GM18520 (cell line): ENCODE data around the gene ZNF649.
A peak's percentile ranks its signal among the peaks of the same experiment; 100 is the strongest.
"Not testable (repeated sequence)": the region's sequence is repeated elsewhere in the genome, so short reads cannot be mapped to it uniquely, and the experiment has no call there.

Experiments used
- ATAC-seq: cut with Tn5 transposase; IDR thresholded peaks from one replicate; pipeline ENCODE4 v1.9.1; 2021; ENCODE audit not compliant: unreplicated experiment

The ZNF649 gene

DNA sequence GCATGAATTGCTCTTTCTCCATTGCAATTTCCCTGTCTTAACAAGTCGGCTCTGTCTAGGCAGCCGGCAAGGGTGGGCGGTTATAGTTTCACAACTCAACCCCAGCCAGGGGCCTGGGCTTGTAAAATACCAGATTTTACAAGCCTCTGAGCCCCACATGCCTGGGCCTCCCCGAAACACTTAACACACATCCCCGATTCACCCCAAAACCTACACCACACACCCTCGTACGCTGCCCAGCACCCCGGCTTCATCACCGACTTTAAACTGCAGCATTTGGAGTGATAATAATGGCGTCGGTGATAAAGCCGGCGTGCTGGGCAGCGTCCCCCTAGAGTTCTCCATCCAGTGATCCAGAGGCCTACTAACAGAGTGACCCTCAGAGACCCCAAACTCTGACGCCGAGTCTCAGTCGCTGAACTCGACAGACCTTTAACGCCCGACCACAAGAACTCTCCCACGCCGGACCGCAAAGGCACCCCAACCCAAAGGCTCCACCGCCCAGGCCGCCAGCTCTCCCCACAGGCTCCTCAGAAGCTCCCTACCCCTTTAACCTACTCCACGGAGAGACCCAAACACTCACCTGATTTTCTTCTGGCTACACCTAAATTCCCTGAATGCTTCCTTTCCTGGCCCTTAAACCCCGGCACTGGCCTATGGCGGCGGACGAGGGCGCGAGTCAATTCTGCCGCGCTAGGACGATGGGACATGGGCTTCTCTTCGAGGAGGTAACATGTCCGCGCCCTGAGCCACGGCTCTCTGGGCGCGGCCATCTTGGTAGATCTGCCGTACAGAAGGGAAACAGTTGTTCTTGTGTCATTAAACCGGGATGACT lies at the start of gene ZNF649:
Gene ZNF649, minus strand, starts transcription at position 687 of the 835 bp plus-strand sequence. CDS start 4,910 bp downstream, outside the sequence.
- ATAC-seq = peak; percentile 90

DNA sequence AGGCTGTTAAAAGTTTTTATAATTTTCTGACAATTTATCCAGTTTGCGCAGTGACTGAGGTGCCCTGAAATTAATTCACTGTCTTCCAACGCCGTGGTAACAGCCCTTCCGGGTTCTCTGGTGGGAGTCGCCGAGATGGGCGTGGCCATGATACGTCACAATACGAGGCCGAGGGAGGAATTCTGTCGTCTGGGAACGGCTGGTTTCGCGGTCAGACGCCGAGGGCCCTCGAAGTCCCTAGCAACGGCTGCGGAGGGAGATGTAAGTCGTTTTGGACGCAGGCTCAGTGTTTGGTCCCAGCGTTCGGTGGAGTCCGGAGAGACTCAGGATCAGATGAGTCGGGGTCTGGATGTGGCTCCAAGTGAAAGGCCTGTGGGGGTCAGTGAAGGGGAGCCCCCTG lies 44.2 kb upstream of the ZNF649 start:
- ATAC-seq = no peak

DNA sequence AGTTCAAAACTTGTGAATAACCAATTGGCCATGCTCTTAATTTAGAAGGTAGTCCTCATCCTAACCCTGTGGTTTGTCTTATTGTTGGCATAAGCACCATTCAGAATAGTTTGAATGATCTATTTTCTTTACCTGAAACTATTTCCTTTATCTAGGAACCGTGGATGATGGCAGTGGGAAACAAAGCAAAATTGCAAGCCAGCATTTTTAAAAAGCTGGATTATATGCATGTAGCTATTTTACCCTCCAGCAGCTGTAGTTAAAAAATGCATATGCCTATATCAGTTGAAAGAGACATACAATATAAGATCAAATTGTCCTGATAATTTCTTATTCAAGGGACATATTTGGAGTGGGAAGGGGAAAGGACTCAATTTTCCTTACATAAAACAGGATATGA lies 41.8 kb upstream of the ZNF649 start:
- ATAC-seq = no peak

DNA sequence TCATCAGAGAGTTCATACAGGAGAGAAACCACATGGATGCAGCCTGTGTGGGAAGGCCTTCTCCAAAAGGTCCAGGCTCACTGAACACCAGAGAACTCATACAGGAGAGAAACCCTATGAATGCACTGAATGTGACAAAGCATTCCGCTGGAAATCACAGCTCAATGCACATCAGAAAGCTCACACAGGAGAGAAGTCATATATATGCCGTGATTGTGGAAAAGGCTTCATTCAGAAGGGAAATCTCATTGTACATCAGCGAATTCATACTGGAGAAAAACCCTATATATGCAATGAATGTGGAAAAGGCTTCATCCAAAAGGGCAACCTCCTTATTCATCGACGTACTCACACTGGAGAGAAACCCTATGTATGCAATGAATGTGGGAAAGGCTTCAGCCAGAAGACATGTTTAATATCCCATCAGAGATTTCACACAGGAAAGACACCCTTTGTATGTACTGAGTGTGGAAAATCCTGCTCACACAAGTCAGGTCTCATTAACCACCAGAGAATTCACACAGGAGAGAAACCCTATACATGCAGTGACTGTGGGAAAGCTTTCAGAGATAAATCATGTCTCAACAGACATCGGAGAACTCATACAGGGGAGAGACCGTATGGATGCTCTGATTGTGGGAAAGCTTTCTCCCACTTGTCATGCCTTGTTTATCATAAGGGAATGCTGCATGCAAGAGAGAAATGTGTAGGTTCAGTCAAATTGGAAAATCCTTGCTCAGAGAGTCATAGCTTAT lies 40.2 kb upstream of the ZNF649 start:
- ATAC-seq = no peak

DNA sequence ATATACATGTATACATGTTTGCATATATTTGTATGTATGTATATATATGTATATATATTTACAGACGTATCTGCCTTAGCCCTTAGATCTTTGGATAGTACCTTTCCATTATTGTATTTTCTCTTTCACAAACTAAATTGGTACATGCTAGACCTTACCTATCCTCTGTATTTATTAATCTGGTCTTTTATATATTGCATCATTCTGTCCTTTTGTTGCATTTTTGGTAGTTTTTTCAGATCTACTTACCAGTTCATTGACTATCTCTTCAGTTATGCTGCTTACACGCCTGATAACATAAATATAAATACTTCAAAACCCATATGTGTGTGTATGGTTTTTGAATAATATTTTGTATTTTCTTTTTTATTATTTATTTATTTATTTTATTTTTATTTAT lies 34.1 kb upstream of the ZNF649 start:
- ATAC-seq = no peak

DNA sequence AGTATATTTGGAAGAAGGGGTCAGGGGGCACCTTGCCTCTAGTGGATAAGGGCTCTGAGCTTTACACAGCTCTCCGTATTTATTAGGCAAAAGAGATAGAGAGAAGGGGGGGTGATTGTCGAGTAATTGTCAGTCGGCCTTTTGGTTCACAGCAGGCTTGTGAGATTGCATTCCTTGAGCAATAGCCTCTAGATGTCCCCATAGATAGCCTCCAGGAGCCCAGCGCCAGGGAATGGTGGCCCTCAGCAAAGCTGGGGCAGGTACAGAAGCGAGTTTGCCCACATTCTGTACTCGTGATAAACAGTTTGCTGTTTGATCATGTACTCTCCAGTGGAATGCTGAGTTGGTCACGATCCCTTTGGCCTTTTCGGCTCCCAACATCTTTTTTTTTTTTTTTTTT lies 27.1 kb upstream of the ZNF649 start:
- no peak for ATAC-seq

DNA sequence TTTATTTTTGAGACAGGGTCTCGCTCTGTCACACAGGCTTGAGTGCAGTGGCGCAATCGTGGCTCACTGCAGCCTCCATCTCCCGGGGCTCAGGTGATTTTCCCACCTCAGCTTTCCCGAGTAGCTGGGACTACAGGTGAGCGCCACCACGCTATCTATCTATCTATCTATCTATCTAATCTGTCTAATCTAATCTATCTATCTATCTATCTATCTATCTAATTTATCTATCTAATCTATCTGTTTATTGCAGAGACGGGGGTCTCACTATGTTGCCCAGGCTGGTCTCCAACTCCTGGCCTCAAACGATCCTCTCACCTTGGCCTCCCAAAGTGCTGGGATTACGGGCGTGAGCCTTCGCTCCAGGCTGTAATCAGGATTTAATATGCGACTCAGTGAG lies 23.0 kb upstream of the ZNF649 start:
- no peak for ATAC-seq

DNA sequence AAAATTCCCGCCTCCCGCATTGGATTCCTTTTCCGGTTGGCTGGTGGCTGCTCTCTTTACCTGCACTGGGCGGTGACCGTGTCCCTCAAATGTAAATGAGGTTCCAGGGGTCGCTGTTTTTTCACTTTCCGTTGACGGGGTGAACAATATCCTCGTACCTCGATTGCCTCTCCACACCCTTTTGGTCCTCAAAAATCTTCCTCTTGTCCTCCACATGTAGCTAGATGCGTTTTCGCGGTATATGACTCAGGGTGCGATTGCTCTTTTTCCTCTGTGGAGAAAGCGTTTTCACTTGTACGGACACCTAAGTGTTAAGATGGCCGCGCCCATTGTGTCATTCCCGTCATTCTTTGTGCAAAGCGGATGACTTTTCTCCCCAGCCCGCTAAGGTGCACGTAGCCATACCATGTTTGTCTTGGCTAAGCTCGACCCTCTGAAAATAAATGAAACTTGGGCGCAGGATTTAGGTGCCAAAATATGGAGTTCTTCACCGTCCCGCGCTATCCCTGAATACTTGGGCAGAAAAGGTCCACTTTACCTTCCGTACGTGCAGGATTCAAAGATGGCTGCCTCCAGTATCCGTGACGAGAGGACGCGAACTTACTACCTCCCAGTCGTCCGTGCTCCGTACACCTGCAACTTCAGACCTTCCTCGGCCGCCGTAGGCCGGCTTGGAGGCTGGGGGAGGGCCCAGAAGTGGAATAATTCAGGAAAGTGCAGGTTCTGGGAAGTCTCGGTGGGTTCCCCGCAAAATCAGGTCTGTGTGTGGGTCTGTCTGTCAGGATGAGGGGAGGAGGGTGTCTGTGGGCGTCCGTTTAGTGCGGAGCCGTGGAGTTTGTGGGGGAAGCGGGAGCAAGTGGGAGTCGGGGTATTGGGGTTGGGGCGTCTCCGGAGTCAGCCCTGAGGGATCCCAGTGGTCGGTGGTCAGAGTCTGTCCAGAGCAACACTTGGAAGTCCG lies 22.2 kb upstream of the ZNF649 start, which contains the start of gene ZNF613:
Gene ZNF613, plus strand, starts transcription at position 689 of the 958 bp plus-strand sequence. CDS start 8,749 bp downstream, outside the sequence.
- peak; percentile 75 for ATAC-seq

DNA sequence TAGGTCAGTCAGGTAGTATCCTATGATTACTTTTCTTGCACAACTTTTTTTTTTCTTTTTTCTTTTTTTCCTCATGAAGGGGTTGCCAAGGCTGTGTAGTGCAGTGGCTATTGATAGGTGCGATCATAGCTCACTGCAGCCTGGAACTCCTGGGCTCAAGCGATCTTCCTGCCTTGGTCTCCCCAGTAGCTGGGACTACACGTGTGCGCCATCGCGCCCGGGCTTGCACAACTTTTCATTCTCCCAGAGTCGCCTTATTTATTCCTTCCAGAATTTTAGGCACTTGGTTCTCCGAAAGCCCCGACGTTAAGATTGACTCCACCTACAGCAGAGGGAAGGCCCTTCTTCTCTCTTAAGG lies 21.6 kb upstream of the ZNF649 start:
- no peak for ATAC-seq

DNA sequence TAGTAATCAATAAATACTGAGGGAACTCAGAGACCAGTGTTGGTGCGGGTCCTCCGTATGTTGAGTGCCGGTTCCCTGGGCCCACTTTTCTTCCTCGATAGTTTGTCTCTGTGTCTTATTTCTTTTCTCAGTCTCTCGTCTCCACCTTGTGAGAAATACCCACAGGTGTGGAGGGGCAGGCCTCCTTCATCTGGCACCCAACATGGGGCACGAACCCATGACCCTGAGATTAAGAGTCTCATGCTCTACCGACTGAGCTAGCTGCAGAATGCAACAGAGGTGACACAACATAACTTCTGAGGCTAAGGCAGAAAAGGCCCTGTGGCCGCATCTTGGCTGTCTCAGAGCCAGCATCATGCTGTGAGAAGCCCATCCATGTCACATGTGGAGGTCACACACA lies 17.1 kb upstream of the ZNF649 start:
- ATAC-seq = no peak

DNA sequence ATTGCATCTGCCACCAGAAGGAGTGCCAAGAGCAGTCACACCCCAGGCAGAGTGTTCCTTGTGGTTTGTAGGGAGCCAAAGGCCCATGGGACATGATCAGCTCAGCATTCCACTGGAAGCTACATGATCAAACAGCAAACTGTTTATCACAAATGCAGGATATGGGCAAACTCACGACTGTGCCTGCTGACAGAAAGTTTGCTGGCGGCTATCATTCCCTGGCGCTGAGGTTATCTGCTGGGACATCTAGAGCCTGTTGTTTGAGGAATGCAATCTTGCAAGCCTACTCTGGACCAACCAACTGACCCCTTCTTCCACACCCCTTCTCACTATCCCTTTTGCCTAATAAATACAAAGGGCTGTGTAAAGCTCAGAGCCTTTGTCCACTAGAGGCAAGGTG lies 14.8 kb upstream of the ZNF649 start:
- ATAC-seq = no peak

DNA sequence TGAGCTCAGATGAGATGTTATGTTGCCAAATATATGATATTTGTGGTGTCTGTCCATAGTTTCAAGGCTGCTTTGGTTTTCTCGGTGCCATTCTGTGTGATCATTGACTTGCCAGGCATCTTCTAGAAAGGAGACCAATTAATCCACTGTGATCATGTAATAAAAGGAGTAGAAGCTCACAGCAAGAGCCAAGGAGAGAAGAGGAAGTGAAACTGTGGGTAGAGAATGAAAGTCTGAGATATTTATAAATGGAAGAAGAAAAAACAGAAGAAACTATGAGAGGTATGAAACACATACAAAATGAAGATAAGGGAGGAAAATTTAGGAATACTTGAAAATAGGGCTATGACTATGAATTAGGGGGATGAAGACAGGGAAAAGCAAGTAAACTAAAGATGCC lies 11.3 kb upstream of the ZNF649 start:
- ATAC-seq = no peak

DNA sequence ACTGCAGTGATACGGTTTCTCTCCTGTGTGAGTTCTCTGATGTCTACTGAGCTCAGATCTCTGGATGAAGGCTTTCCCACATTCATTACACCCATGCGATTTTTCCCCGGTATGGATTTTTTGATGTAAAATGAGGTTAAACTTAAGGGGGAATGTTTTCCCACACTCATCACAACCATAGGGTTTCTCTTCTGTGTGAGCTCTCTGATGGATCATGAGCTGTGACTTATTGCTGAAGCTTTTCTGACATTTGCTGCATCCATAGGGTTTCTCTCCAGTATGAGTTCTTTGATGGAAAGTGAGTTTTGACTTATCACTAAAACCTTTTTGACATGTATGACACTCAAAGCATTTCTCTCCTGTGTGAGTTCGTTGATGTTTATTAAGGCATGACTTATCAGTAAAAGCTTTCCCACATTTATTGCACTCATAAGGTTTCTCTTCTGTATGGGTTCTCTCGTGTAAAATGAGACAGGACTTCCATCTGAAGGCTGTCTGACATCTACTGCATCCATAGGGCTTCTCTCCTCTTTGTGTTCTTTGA lies 10.6 kb upstream of the ZNF649 start:
- no peak for ATAC-seq

DNA sequence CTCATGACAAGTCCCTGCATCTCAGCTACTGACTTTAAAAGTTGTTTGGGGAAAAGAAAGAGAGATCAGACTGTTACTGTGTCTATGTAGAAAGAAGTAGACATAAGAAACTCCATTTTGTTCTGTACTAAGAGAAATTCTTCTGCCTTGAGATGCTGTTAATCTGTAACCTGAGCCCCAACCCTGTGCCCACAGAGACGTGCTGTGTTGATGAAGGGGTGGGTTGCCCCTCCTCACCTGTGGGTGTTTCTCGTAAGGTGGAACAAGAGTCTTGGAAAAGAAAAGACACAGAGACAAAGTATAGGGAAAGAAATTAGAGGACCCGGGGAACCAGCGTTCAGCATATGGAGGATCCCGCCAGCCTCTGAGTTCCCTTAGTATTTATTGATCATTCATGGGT lies 3.2 kb upstream of the ZNF649 start:
- not testable (repeated sequence) for ATAC-seq

DNA sequence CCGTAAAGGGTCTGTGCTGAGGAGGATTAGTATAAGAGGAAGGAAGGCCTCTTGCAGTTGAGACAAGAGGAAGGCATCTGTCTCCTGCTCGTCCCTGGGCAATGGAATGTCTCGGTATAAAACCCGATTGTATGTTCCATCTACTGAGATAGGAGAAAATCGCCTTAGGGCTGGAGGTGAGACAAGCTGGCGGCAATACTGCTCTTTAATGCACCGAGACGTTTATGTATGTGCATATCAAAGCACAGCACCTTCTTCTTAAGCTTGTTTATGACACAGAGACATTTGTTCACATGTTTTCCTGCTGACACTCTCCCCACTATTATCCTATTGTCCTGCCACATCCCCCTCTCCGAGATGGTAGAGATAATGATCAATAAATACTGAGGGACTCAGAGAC lies 1.3 kb upstream of the ZNF649 start:
- ATAC-seq = not testable (repeated sequence)

DNA sequence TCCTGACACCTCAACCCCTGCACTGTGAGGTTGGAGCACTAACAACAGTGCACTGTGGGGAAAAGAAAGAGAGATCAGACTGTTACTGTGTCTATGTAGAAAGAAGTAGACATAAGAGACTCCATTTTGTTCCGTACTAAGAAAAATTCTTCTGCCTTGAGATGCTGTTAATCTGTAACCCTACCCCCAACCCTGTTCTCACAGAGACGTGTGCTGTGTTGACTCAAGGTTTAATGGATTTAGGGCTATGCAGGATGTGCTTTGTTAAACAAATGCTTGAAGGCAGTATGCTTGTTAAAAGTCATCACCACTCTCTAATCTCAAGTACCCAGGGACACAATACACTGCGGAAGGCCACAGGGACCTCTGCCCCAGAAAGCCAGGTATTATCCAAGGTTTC lies 822 bp upstream of the ZNF649 start:
- ATAC-seq = not testable (repeated sequence)

DNA sequence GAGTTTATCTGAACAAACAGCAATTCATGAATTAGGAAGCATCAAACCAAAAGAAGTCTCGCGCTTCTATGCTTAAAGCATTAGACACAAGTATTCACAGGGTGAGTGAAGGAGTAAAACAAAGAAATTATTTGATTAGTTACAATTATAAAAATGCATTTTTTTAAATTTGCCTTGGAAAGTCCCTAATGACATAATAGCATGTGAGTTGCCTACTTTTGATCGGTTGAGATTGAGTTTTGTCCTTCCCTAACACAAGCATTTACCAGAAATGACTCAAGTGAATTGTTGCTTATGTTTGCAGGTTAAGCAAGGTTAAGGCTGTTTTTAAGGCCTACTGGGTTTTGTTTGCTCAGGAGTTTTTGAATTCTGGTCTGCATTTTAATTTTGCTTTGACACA lies 389 bp upstream of the ZNF649 start:
- ATAC-seq = no peak

DNA sequence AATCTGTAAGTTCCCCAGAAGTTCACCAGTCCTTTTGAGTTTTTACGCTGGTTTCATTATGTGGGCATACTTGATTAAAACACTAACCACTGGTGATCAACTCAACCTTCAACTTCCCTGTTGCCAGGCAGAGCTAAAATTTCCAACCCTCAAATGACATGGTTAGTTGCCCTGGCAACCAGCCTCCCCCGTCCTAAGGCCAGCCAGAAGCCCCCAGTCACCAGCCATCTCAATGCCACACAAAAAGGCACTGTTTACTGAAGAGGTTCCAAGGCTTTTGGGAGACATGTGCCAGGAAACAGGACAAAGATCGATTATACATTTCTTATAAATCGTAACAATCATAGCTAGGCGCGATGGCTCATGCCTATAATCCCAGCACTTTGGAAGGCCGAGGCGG lies 1.6 kb downstream of the ZNF649 start:
- no peak for ATAC-seq

DNA sequence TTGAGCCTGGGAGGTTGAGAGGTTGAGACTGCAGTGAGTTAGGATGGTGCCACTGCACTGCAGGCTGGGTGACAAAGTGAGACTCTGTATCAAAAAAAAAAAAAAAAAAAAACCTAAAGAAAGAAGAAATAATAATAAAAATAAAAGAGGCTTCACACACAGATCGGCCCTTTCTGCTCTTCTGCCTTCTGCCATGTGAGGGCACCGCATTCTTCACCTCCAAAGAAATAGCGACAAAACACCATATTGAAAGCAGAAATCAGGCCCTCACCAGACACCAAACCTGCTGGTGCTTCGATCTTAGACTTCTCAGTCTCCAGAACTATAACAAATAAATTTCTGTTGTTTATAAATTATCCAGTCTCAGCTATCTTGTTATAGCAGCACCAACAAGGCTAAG lies 3.0 kb downstream of the ZNF649 start:
- ATAC-seq = no peak

DNA sequence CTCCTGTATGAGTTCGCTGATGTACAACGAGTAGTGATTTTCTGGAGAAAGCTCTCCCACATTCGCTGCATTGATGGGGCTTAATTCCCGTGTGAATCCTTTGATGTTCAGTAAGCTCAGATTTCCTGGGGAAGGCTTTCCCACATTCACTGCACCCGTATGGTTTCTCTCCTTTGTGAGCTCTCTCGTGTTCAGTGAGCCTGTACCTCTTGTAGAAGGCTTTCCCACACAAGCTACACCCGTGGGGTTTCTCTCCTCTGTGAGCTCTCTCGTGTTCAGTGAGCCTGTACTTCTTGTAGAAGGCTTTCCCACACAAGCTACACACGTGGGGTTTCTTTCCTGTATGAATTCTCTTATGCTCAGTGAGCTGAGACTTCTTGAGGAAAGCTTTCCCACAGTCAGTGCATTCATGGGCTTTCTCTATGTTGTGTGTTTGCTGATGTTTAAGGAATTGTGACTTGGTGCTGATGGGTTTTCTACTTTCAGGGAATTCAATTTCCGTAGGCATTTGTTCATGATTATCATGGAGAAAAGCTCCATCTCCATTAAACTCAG lies 13.5 kb downstream of the ZNF649 start:
- no peak for ATAC-seq

DNA sequence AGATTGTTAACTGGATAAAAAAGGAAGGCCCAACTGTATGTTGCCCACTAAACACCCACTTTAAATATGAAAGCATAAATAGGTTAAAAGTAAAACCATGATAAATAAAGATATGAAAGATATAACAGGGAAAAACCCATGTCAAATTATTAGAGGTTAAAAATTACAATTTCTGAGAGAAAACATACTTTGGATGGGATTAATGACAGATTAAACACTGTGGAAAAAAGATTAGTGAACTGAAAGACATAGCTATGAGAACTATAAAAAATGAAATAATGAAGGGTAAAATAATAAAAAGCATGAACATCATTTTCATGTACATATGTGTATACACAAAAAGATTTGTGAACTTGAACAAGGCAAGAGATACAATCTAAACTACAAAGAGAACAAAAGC lies 14.9 kb downstream of the ZNF649 start:
- ATAC-seq = no peak
